ENCODE measurements around the gene MEGF11. TPM values are rescaled to one million over a fixed set of nuclear protein-coding genes. Genes with fewer than 3 reads are reported as not detected.

MEGF11 gene
- total RNA-seq, 4 donors from 2014 or later, result not detected

DNA sequence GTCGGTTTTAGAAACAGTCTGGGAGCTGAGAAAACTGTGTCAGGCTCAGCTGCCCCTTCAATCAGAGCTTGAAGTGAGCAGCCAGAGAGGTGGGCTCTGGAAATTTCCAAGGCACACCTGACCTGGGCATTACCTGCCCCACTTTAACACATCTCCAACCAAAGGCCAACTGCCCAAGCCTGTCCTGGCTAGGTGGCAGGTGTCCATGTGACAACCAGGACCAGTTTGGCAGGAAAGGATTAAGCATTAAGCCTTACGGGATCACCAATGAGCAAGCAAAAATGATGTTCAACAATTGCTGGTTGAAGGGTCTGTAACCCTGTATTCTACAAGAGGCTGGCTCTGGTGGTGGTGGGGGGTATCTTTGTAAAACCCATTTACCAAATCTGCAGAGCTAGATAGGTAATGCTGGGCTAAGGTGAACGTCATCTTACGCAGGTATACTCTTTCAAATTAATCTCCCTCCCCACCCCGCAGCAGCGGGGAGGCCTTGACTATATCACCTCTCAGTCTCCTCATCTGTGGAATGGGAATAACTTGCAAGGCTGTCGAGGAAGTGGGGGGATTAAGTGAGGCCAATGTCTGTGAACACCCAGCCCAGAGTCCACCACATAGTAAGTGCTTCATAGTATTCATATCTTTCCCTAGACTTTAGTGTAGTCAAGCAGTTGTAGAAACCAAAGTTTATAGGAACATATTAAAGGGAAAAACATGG is 183.2 kb downstream of the MEGF11 start:
- intact Hi-C loops (cut with DNase I), result no loop called here
- Histone ChIP-seq H3K4me3 (no peak overlapping the region), H3K27ac (peak overlapping the region in 1 of 4 donors; percentile 43), H3K36me3 (no peaks in the 10 kb centered on the region), H3K9me3 (no peaks in the 10 kb centered on the region), H3K27me3 (peaks cover 0 to 5% (median 0%) of the 10 kb centered on the region in 4 donors), H3K4me1 (peaks cover 0 to 30% (median 0%) of the 10 kb centered on the region in 3 donors)
- no peak for DNase-seq
- WGBS, 2 donors, result 85 to 89% methylated on average over 5 to 7 of the region's 7 CpGs
- no peak for TF ChIP-seq POLR2A (IDR thresholded peaks at IDR 0.05)
- TF ChIP-seq, protein P1, sequence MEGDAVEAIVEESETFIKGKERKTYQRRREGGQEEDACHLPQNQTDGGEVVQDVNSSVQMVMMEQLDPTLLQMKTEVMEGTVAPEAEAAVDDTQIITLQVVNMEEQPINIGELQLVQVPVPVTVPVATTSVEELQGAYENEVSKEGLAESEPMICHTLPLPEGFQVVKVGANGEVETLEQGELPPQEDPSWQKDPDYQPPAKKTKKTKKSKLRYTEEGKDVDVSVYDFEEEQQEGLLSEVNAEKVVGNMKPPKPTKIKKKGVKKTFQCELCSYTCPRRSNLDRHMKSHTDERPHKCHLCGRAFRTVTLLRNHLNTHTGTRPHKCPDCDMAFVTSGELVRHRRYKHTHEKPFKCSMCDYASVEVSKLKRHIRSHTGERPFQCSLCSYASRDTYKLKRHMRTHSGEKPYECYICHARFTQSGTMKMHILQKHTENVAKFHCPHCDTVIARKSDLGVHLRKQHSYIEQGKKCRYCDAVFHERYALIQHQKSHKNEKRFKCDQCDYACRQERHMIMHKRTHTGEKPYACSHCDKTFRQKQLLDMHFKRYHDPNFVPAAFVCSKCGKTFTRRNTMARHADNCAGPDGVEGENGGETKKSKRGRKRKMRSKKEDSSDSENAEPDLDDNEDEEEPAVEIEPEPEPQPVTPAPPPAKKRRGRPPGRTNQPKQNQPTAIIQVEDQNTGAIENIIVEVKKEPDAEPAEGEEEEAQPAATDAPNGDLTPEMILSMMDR (IDR thresholded peaks at IDR 0.05), result no peak

DNA sequence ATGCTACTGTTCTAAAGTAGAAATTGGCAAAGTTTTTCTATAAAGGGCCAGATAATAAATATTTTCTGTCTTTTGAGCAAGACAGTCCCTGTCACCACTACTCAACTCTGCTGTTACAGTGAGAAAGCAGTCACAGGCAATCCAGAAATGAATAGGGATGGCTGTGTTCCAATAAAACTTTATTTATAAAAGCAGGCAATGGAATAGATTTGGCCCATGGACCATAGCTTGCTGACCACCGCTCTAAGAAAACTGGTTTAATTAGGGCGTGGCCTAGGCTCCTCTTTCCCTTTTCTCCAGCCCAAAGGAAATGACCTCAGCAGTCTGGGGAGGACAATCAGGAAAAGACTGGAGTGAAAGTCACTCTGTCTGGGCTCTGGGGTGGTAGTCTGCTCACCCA is 183.8 kb downstream of the MEGF11 start:
- WGBS, 2 donors, result 61 to 75% methylated on average over 2 of the region's 2 CpGs
- intact Hi-C loops (cut with DNase I), result no loop called here

DNA sequence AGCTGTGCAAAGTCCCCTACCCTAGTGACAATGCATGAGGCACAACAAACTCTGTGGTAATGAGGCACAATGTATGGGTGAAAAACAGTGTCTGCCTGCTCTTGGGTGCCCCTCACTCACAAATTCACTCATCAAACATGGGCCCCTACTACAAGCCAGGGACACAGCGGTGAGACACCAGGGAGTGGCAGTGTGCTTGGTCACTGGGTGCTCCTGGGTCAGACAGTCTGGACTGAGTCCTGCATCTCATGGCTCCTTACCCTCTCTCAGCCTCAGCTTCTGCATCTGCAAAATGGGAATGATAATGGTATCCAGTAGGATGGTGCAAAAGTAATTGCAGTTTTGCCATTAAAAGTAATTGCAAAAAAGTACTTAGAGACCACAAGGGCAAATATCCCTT is 184.7 kb downstream of the MEGF11 start:
- intact Hi-C loops (cut with DNase I), result no loop called here
- Histone ChIP-seq H3K9me3 (no peaks in the 10 kb centered on the region), H3K4me1 (peaks cover 0 to 30% (median 0%) of the 10 kb centered on the region in 3 donors), H3K36me3 (no peaks in the 10 kb centered on the region), H3K27me3 (peaks cover 0 to 10% (median 0%) of the 10 kb centered on the region in 4 donors), H3K27ac (no peak overlapping the region), H3K4me3 (no peak overlapping the region)
- no peak for DNase-seq
- TF ChIP-seq, protein P1 (IDR thresholded peaks at IDR 0.05), result no peak
- TF ChIP-seq POLR2A (IDR thresholded peaks at IDR 0.05), result no peak
- 88 to 100% methylated on average over 1 of the region's 1 CpG for WGBS, 2 donors

More for the DNA sequence above, 183.8 kb downstream of the MEGF11 start:
- TF ChIP-seq, protein P1 (IDR thresholded peaks at IDR 0.05), result no peak
- TF ChIP-seq POLR2A (IDR thresholded peaks at IDR 0.05), result no peak
- Histone ChIP-seq H3K27ac (peak overlapping the region in 1 of 4 donors; percentile 43), H3K4me1 (peaks cover 0 to 30% (median 0%) of the 10 kb centered on the region in 3 donors), H3K9me3 (no peaks in the 10 kb centered on the region), H3K27me3 (peaks cover 0 to 10% (median 0%) of the 10 kb centered on the region in 4 donors), H3K36me3 (no peaks in the 10 kb centered on the region), H3K4me3 (no peak overlapping the region)
- DNase-seq, result no peak

DNA sequence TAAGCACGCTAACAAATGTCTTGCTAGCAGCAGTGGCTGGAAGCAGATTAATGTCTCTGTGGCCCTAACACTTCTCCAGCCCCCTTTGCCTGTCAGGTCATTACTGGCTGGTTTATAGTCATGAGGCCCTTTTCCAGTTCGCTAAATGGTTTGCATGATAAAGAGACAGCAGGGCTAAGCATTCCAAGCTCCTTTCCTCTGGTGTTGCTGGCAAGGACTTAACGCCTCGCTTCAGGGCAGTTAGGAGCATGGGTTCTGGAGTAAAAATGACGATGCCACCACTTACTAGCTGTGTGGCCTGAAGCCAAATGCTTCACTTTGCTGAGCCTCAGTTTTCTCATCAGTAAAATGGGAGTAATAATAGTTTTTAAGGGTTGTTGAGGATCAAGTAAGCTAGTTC is 185.9 kb downstream of the MEGF11 start:
- WGBS, 2 donors, result 60 to 80% methylated on average over 4 to 5 of the region's 5 CpGs
- DNase-seq, result no peak
- TF ChIP-seq, protein P1 (IDR thresholded peaks at IDR 0.05), result no peak
- no peak for TF ChIP-seq POLR2A (IDR thresholded peaks at IDR 0.05)
- Histone ChIP-seq H3K9me3 (no peaks in the 10 kb centered on the region), H3K4me3 (no peak overlapping the region), H3K27ac (no peak overlapping the region), H3K36me3 (no peaks in the 10 kb centered on the region), H3K27me3 (peaks cover 0 to 10% (median 0%) of the 10 kb centered on the region in 4 donors), H3K4me1 (peaks cover 0 to 26% (median 0%) of the 10 kb centered on the region in 3 donors)
- intact Hi-C loops (cut with DNase I), result no loop called here

DNA sequence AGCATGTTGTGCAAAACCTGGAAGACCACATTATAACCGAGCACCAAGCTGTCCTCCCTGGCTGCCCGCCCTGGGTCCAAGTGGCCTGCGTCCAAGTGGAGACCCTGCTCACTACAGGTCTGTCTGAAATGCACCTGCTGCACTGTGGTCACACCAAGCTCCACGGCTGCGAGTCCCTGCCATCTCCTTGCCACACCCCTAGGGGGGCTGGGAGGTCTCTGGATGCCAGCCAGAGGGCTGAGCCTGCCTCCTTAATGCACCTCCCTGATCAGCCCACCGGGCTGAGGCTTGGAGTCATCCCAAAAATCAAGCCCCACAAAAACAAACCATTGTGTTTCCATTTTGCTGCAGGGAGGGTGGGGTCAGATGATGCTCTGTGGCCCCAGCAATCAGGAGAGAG is 187.1 kb downstream of the MEGF11 start:
- no peaks in the 10 kb centered on the region for H3K9me3 ChIP-seq
- peaks cover 0 to 16% (median 0%) of the 10 kb centered on the region in 4 donors for H3K27me3 ChIP-seq
- H3K4me3 ChIP-seq, result no peak overlapping the region
- H3K27ac ChIP-seq, result no peak overlapping the region
- H3K4me1 ChIP-seq, result peaks cover 0 to 14% (median 0%) of the 10 kb centered on the region in 3 donors
- 56 to 69% methylated on average over 3 to 4 of the region's 6 CpGs for WGBS, 2 donors
- no peak for TF ChIP-seq POLR2A (IDR thresholded peaks at IDR 0.05)
- TF ChIP-seq, protein P1 (IDR thresholded peaks at IDR 0.05), result no peak
- DNase-seq, result no peak
- no peaks in the 10 kb centered on the region for H3K36me3 ChIP-seq
- intact Hi-C loops (cut with DNase I), result no loop called here
